ENCODE measurements around the gene TTLL10.

- no peak for TF ChIP-seq CEBPB (IDR thresholded peaks at IDR 0.05; ENCODE audit: low read depth, low read length)
- TF ChIP-seq CTCF (conservative IDR thresholded peaks at IDR 0.05; ENCODE audit: low read depth, low read length) = no peak
- no peak for TF ChIP-seq RAD21 (IDR thresholded peaks at IDR 0.05; ENCODE audit: low read length)
- no peak for TF ChIP-seq SMC3 (IDR thresholded peaks at IDR 0.05; ENCODE audit: low read depth, low read length)
- TF ChIP-seq MXI1 (IDR thresholded peaks at IDR 0.05; ENCODE audit: borderline replicate concordance, low read depth, low read length) = no peak
Measured at GRCh38 chr1:1199961-1200875, 26.5 kb downstream of the TTLL10 start.
